HG03108 (cell line): ENCODE measurements around the gene ALG3.
"Not testable (repeated sequence)": the region's sequence is repeated elsewhere in the genome, so short reads cannot be mapped to it uniquely, and the experiment has no call there.

Experiments
- ATAC-seq: cut with Tn5 transposase; IDR thresholded peaks from one replicate; pipeline ENCODE4 v1.9.1; 2021; ENCODE audit warnings: moderate library complexity; ENCODE audit not compliant: unreplicated experiment

ALG3 gene

DNA sequence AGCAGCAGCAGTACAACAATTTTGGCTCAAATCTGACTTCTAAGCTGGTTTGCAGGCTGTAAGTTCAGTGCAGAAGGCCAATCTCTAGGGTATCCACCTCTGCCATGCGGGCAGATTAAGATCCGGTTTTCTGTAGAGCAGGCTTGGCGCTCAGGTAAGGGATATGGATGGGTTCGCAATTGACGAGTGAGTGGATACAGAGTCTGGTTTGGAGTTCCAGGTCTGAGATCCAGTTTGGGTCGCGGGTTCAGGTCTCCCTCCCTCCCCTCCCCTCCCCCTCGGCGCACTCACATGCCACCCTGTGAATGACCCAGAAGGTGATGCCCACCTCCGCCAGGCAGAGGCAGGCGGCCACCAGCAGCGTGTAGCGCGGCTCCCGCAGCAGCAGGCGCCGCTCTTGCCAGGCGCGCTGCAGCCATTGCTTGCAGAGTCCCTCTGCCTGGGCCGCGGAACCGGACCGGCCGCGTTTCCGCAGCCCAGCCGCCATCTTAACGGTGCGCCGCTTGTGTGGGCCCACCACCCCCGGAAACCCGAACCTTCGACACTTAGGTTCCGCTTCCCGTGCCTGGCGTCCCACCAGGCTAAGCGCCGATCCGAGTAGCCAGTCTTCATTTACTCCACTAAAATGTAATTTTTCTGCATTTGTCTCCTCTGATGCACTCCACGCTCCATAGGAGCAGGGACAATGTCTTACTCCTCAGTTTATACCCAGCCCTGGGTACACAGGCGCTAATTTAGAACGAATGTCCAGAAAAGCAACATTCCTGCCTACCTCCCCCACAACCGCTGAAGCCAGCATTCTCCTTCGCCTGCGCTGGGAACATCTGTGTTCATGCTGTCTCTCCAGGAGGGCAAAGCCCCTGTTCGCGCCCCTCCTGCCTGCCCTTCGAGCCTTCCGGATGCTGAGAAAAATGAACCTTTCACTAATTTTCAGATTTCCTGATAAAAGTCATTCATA is at the start of gene ALG3:
Gene ALG3, minus strand, starts transcription at position 509 of the 958 bp plus-strand sequence. Its CDS starts 22 bp downstream, at position 487.
- peak; percentile 43 for ATAC-seq

GRCh38 chr3:184296616-184297015 is 47.9 kb upstream of the ALG3 start:
- ATAC-seq: no peak

DNA sequence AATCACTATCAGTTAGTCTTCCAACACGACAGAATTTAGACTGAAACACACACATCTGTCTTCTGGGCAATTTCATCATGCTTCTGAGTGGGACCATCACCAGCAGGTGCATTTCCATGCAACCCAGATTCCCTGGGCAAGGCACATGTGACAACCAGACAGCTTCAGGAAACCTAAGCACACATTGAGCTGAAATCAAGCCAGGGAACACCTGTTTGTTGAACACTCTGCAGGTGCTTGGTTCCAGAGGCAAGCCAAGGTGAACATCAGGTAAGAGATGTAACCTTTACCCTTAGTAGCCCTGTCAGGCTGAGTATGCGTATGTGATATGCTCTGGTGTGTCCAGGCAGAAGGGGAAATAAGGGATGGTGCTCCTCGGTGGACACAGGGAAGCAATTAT is 47.0 kb upstream of the ALG3 start:
- ATAC-seq: no peak

GRCh38 chr3:184291738-184292445 is 43.1 kb upstream of the ALG3 start:
- ATAC-seq: no peak

- ATAC-seq: no peak
Measured at GRCh38 chr3:184291044-184291737, 42.4 kb upstream of the ALG3 start.

DNA sequence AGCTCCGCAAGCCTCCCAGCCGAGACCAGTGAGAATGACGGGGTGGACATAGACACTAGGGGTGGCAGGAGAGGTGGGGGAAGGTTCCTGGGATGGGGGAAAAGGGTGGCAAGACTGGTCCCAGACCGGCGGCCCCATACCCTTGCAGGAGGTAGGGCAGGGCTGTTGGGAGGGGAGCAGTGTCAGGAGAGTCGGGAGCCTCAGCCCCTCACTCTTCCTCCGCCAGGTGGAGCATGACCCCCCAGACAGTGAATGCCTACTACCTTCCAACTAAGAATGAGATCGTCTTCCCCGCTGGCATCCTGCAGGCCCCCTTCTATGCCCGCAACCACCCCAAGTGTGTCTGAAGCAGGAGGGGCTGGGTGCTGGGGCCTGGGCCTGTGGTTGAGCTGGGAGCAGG is 41.6 kb upstream of the ALG3 start:
- ATAC-seq: no peak

GRCh38 chr3:184289426-184289938 is 40.7 kb upstream of the ALG3 start:
- no peak for ATAC-seq

DNA sequence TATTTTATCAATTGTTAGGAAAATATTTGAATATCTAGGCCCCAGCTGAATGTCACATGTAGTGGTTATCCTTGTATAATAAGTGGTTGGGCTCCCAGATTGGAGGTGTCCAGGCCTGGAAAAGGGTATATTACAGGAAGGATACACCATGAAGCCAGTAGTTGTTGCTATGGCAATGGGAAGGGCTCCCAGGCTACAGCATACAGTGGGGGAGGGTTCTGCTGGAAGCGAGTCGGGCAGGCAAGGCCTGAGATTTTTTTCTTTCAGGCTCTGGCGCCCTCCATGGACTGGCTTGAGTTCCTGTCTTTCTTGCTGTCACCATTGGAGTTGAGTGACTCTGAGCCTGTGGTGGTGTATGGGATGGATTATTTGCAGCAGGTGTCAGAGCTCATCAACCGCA is 35.9 kb upstream of the ALG3 start:
- no peak for ATAC-seq

- ATAC-seq: no peak
Measured at GRCh38 chr3:184283681-184284080, 34.9 kb upstream of the ALG3 start.

DNA sequence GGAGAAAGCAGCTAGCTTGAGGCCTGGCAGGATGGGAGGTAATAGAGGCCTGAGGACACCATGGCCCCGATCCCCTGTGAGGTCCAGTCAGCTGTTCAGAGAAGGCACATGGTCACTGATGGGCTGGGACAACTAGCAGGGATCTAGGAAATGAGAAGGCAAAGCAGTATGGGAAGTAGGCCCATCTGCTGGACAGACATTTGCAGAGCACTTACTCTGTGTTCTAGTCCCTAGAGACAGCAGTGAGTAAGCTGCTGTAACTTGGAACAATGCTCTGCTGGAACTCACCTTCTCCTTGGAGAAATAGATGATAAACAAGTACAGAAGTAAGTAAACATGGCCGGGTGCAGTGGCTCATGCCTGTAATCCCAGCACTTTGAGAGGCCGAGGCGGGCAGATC is 34.2 kb upstream of the ALG3 start:
- ATAC-seq: no peak

DNA sequence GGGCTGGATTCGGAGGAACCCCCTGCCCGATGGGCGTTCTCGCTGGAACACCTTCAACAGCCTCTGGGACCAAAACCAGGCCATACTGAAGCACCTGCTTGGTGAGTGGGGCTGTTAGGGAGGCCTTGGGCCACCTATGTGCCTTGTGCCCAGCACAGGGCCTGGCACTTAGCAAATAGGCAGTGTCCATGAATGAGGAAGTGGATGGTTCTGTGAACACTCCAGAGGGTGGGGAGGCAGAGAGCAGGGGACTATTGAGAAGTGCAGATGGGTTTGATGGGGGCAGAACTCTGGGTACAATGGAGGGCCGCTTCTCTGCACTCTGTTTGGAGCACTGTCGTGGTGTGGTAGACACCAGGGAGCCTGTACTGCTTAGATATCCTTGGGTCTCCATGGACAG is 28.6 kb upstream of the ALG3 start:
- ATAC-seq: no peak

DNA sequence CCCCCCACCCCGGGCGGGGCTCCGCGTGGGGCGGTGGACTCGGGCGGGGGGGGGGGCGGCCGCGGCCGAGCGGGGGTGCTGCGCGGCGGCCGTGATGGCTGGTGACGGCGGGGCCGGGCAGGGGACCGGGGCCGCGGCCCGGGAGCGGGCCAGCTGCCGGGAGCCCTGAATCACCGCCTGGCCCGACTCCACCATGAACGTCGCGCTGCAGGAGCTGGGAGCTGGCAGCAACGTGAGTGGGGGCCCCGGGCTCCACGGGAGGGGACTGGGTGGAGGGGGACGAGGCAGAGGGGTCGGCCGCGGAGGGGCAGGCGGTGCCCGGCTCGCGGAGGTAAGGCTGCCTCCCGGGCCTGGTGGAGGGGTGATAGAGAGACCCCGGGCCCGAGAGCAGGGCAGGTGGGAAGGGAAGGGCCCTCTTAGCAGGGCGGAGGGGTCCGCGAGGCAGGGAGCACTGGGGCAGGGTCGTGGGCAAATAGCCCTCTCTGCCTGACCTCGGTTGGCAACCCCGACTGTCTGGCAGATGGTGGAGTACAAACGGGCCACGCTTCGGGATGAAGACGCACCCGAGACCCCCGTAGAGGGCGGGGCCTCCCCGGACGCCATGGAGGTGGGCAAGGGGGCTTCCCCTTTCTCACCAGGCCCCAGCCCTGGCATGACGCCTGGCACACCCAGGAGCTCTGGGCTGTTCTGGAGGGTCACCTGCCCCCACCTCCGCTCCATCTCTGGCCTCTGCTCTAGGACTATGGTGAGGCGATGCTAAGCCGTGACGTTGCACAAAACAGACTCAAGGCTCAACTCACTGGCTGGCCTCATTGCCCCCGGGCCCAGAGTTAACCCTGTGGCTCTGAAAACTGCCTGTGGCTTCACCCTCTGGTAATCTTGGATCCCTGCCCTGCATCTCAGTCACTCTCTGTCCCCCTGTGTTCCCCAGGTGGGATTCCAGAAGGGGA is 27.5 kb upstream of the ALG3 start, which contains the start of gene ECE2:
Gene ECE2, plus strand, starts transcription at position 62 of the 950 bp plus-strand sequence. Its CDS starts 132 bp downstream, at position 194.
- ATAC-seq: no peak

DNA sequence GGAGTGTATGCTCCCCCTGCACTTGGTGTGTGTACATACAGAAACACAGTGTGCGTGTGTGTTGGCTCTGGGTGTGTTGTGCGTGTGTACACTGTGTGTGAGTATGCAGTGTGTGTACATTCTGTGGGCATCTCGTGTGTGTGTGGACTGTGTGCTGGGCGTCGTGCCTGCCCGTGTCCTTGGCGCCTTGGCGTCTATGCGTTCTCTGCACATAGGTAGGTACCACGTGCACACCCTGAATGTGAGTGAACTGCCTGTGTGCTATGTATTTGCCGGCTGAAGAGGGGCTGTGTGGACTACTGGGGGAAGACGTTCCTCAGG is 26.6 kb upstream of the ALG3 start:
- no peak for ATAC-seq

GRCh38 chr3:184272269-184272668 is 23.5 kb upstream of the ALG3 start:
- no peak for ATAC-seq

DNA sequence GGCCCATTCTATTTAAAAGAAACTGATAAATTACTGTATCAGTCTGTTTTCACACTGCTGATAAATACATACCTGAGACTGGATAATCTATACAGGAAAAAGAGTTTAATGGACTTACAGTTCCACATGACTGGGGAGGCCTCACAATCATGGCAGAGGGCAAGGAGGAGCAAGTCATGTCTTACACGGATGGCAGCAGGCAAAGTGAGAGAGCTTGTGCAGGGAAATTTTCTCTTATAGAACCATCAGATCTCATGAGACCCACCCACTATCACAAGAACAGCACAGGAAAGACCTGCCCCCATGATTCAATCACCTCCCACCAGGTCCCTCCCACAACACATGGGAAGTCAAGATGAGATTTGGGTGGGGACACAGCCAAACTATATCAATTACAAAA is 18.5 kb upstream of the ALG3 start:
- not testable (repeated sequence) for ATAC-seq

DNA sequence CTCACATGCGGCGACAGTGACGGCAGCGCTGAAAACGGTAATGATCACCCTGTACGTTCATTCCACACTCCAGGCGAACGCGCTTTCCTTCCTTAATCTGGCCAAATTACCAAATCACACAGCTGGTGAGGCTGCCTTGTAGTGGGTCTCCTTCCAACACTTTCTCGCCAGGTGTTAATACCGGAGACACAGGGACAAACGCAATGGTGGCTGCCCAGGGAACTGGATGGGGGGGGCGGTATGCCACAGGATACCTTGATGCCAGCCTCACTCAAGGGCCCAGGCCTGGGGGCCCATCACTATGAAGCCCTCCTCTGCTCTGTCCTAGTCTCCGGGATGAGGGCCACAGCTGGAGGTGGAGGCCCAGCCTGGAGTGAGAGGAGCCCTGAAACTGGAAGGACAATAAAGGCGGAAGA is 14.0 kb upstream of the ALG3 start:
- no peak for ATAC-seq

GRCh38 chr3:184261854-184262763 is 13.3 kb upstream of the ALG3 start:
- no peak for ATAC-seq

GRCh38 chr3:184261270-184261853 is 12.6 kb upstream of the ALG3 start, which contains the start of gene CAMK2N2:
Gene CAMK2N2 (minus strand): TSS chr3:184261553. CDS start chr3:184261285, 268 bp downstream.
- ATAC-seq: no peak
